ENCODE results near the gene HOMER2. TPM values are rescaled to one million over a fixed set of nuclear protein-coding genes. Genes with fewer than 3 reads are reported as not detected.

HOMER2 gene
- total RNA-seq, 1 donor from 2014 or later = 48.5 TPM

DNA sequence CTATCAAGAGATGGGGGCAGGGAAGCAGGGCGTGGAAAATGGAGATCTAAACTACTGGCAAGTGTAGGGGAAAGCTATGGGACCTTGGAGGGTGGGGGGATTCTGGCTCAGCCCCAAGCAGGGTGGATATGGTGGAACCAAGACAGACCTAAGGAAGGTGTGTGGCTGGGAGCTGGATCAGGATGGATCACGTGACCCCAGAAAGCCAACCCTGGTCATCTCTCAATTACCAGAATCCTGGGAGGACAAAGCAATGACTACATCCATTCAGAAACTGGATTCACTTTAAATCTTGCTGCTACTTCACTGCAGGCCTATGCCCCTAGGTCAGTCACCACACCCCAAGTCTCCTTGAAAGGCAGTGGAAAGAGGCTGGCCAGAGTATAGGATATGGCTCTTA is 74.7 kb downstream of the HOMER2 start:
- no peak overlapping the region for H3K27ac ChIP-seq (replicated peaks)
- no peaks in the 10 kb centered on the region for H3K9me3 ChIP-seq (replicated peaks)
- no peak overlapping the region for H3K4me3 ChIP-seq
- intact Hi-C loops (cut with micrococcal nuclease) = no loop called here
- H3K36me3 ChIP-seq = no peaks in the 10 kb centered on the region
- H3K4me1 ChIP-seq = peaks cover 13% of the 10 kb centered on the region
- H3K27me3 ChIP-seq (ENCODE audit: low read depth) = no peaks in the 10 kb centered on the region
- no peak for DNase-seq
- TF ChIP-seq, protein P1, sequence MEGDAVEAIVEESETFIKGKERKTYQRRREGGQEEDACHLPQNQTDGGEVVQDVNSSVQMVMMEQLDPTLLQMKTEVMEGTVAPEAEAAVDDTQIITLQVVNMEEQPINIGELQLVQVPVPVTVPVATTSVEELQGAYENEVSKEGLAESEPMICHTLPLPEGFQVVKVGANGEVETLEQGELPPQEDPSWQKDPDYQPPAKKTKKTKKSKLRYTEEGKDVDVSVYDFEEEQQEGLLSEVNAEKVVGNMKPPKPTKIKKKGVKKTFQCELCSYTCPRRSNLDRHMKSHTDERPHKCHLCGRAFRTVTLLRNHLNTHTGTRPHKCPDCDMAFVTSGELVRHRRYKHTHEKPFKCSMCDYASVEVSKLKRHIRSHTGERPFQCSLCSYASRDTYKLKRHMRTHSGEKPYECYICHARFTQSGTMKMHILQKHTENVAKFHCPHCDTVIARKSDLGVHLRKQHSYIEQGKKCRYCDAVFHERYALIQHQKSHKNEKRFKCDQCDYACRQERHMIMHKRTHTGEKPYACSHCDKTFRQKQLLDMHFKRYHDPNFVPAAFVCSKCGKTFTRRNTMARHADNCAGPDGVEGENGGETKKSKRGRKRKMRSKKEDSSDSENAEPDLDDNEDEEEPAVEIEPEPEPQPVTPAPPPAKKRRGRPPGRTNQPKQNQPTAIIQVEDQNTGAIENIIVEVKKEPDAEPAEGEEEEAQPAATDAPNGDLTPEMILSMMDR (IDR thresholded peaks at IDR 0.05; ENCODE audit: borderline replicate concordance) = no peak

DNA sequence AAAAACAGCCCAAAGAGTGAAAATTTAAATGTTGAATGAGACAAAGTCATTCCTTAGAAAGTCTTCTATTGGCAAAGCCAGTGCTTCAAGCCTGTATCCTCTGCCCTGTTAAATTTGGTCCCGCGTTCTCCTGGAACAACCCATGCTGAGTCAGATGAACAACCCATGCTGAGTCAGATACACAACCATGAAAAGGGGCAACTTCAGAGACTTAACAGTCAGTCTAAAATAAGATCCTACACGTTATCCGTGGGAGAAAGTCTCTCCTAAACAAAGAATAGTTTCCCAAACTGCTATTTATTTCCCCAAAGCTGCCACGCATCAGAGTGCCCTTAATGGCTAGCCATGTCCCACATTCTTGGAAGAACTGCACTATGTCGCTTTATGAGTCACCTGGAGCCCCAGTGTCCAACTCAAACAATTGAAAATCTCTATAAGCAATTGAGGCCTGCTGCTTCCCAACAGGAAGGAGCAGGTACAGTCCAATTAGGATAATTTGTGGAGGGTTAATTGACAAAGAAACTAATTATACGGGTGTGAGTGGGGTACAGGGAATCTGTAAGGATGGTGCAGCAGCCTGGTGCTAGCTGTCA is 77.0 kb downstream of the HOMER2 start:
- no peak for DNase-seq
- Histone ChIP-seq H3K4me3 (no peak overlapping the region), H3K27me3 (ENCODE audit: low read depth) (no peaks in the 10 kb centered on the region), H3K9me3 (replicated peaks) (no peaks in the 10 kb centered on the region), H3K27ac (replicated peaks) (no peak overlapping the region), H3K4me1 (peaks cover 26% of the 10 kb centered on the region), H3K36me3 (no peaks in the 10 kb centered on the region)
- TF ChIP-seq, protein P1 (IDR thresholded peaks at IDR 0.05; ENCODE audit: borderline replicate concordance) = no peak
- intact Hi-C loops (cut with micrococcal nuclease) = no loop called here

DNA sequence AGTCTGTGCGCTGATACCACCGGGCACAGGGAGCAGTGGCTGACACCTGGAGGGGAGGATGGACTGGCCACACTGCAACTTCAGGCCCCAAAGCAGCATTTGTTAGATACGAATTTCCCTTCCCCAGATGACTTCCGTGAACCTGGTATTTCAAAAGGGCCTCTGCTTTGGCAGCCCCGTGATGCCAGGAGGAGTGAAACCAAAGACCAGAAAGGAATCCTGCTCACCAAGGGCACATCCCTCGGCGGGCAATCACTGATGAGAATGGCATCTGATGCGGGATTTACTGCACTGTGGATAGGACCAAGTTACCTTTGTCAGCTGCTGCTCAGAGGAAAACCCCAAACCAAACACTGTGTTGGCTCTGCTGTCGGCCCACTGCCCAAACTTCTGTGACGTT is 77.6 kb downstream of the HOMER2 start:
- Histone ChIP-seq H3K4me1 (peaks cover 26% of the 10 kb centered on the region), H3K27ac (replicated peaks) (no peak overlapping the region), H3K27me3 (ENCODE audit: low read depth) (no peaks in the 10 kb centered on the region), H3K4me3 (no peak overlapping the region), H3K36me3 (no peaks in the 10 kb centered on the region), H3K9me3 (replicated peaks) (no peaks in the 10 kb centered on the region)
- TF ChIP-seq, protein P1 (IDR thresholded peaks at IDR 0.05; ENCODE audit: borderline replicate concordance) = no peak
- DNase-seq = no peak
- intact Hi-C loops (cut with micrococcal nuclease) = no loop called here

DNA sequence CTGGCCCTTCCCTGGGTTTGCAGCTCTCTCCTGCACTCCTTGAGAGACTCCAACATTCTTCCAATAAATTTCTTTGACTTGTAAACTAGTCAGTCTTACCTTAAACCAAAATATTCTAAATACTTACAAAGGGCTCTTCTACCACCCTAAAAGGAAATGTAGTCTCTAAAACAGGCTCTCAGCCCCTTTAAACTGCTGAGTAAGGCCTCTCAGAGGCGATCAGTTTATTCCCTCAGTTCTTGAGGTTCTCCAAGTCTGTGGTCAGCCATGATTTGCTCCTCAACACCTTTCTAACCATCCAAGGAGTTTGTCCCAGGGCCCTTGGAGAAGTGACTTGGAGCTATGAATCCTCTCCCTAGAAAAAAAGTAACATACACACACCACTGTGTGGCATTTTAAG is 78.3 kb downstream of the HOMER2 start:
- intact Hi-C loops (cut with micrococcal nuclease) = no loop called here
- Histone ChIP-seq H3K36me3 (no peaks in the 10 kb centered on the region), H3K27ac (replicated peaks) (no peak overlapping the region), H3K27me3 (ENCODE audit: low read depth) (no peaks in the 10 kb centered on the region), H3K9me3 (replicated peaks) (no peaks in the 10 kb centered on the region), H3K4me1 (peaks cover 26% of the 10 kb centered on the region), H3K4me3 (no peak overlapping the region)
- DNase-seq = no peak
- TF ChIP-seq, protein P1 (IDR thresholded peaks at IDR 0.05; ENCODE audit: borderline replicate concordance) = no peak

DNA sequence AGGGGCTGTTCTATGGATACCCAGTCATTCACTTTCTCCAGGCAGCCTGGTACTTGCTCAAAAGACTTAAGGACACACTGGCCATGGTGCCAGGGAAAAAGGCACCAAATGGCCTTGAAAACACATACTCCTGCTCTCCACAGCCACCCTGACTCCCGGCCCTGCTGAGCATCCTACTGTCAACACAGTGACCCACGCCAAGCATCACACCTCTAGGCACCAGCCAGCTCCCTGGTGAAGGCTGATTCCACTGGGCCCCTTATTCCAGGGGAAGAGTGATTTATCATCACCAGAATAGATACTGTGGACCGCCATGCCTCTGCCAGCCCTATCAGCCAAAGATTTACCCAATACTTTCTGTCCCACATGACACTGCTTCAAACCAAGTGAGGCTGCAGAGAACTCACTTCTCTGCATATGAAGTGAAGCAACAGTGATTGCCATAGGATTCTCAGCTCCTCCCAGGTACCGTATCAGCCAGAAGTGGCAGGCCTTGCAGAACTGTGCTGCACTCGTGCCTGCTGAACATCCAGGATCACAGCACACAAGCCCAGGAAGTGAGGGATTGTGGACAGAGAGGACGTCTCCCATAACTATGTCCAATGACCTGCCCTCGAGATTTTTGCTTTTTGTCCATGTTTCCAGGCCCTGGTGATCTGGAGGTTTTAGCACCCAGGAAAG is 79.4 kb downstream of the HOMER2 start:
- Histone ChIP-seq H3K36me3 (no peaks in the 10 kb centered on the region), H3K4me3 (no peak overlapping the region), H3K27me3 (ENCODE audit: low read depth) (no peaks in the 10 kb centered on the region), H3K9me3 (replicated peaks) (no peaks in the 10 kb centered on the region), H3K27ac (replicated peaks) (peak overlapping the region; percentile 15), H3K4me1 (peaks cover 26% of the 10 kb centered on the region)
- TF ChIP-seq, protein P1 (IDR thresholded peaks at IDR 0.05; ENCODE audit: borderline replicate concordance) = no peak
- intact Hi-C loops (cut with micrococcal nuclease) = no loop called here
- peak; percentile 42 for DNase-seq
